K562 (cell line): Measurements from ENCODE around the gene PLEKHM3. TPM values are rescaled to one million over a fixed set of nuclear protein-coding genes. Genes with fewer than 3 reads are reported as not detected.
A peak's percentile ranks its signal among the peaks of the same experiment; 100 is the strongest.

Experiments used
- ARID1B ChIP-seq: fragments of 450-650 bp; IDR thresholded peaks from 2 replicates; pipeline ENCODE4 v1.6.1; 2016; ENCODE audit warnings: antibody characterized with exemption, mild to moderate bottlenecking, inconsistent platforms
- DDX20 ChIP-seq: fragments of 450-650 bp; IDR thresholded peaks from 2 replicates; pipeline ENCODE4 v1.6.1; 2016; ENCODE audit warnings: missing genetic modification characterization, low read depth, mild to moderate bottlenecking, missing compliant biosample characterization, moderate library complexity
- DPF2 ChIP-seq: fragments of 450-650 bp; IDR thresholded peaks from 2 replicates; pipeline ENCODE4 v1.6.1; 2016
- FOXA1 ChIP-seq: fragments of 450-650 bp; IDR thresholded peaks from 2 replicates; pipeline ENCODE4 v1.6.1; 2016; ENCODE audit warnings: mild to moderate bottlenecking, borderline replicate concordance
- GABPA ChIP-seq: fragments of 200-800 bp; sonication (Bioruptor generic); conservative IDR thresholded peaks from 2 replicates; pipeline ENCODE4 v1.6.1; 2016; ENCODE audit warnings: low read depth, missing genetic modification characterization, missing compliant biosample characterization
- GATAD2B ChIP-seq: fragments of 450-650 bp; IDR thresholded peaks from 2 replicates; pipeline ENCODE4 v1.6.1; 2017; ENCODE audit warnings: mild to moderate bottlenecking, borderline replicate concordance
- NFATC3 ChIP-seq: fragments of 450-650 bp; IDR thresholded peaks from 2 replicates; pipeline ENCODE4 v1.6.1; 2017; ENCODE audit warnings: mild to moderate bottlenecking
- NFE2 ChIP-seq: IDR thresholded peaks from 2 replicates; pipeline ENCODE4 v1.6.1; 2014; ENCODE audit warnings: antibody characterized with exemption, low read depth
- RAD21 ChIP-seq, 2 experiments: fragments of 250-450 bp in 1 of 2; fragments of 450-650 bp in 1 of 2; sonication (Bioruptor Pico) in 1 of 2; formaldehyde crosslinking in 1 of 2; IDR thresholded peaks in 1 of 2; conservative IDR thresholded peaks in 1 of 2; 2 replicates each; pipeline versions ENCODE4 v1.4.0 to v1.8.0; 2020 to 2022; ENCODE audit warnings: mild to moderate bottlenecking in 2 of 2, moderate library complexity in 1 of 2
- RBM25 ChIP-seq: fragments of 200-400 bp; formaldehyde crosslinking; IDR thresholded peaks from 2 replicates; pipeline ENCODE4 v1.6.1; 2018; ENCODE audit warnings: low read length, low read depth, moderate library complexity; ENCODE audit not compliant: severe bottlenecking
- RCOR1 ChIP-seq, 2 experiments: IDR thresholded peaks; 2 replicates each; pipeline ENCODE4 v1.6.1; 2012; ENCODE audit warnings: low read depth in 2 of 2, low read length in 2 of 2, borderline replicate concordance in 1 of 2, improper control_type of control experiment in 1 of 2
- SMARCA4 ChIP-seq: fragments of 450-650 bp; IDR thresholded peaks from 2 replicates; pipeline ENCODE4 v1.6.1; 2016
- SMARCC2 ChIP-seq: fragments of 450-650 bp; IDR thresholded peaks from 2 replicates; pipeline ENCODE4 v1.6.1; 2017; ENCODE audit warnings: antibody characterized with exemption, moderate library complexity, mild to moderate bottlenecking, low read depth
- SMARCE1 ChIP-seq: fragments of 450-650 bp; IDR thresholded peaks from 2 replicates; pipeline ENCODE4 v1.7.1; 2016; ENCODE audit warnings: mild to moderate bottlenecking
- STAT5A ChIP-seq: IDR thresholded peaks from 2 replicates; pipeline ENCODE4 v1.6.1; 2012; ENCODE audit warnings: low read length, inconsistent platforms, borderline replicate concordance
- TCF3 ChIP-seq: sonication (generic); formaldehyde crosslinking; IDR thresholded peaks from 2 replicates; pipeline ENCODE4 v1.4.0; 2020; ENCODE audit warnings: mild to moderate bottlenecking, missing genetic modification reagents
- TEAD1 ChIP-seq, 2 experiments: fragments of 450-650 bp in 1 of 2; sonication (generic) in 1 of 2; formaldehyde crosslinking; IDR thresholded peaks; 2 replicates each; pipeline versions ENCODE4 v1.4.0 to v1.8.0; 2020 to 2022; ENCODE audit warnings: mild to moderate bottlenecking in 2 of 2, missing genetic modification reagents in 1 of 2
- THAP7 ChIP-seq: fragments of 250-450 bp; sonication (Bioruptor Pico); IDR thresholded peaks from 2 replicates; pipeline ENCODE4 v1.5.0; 2021
- TRIM28 ChIP-seq: fragments of 450-650 bp; IDR thresholded peaks from 2 replicates; pipeline ENCODE4 v1.6.1; 2017
- ZMIZ1 ChIP-seq, 2 experiments: fragments of 150-350 bp in 1 of 2; IDR thresholded peaks; 2 replicates each; pipeline ENCODE4 v1.6.1; 2012 to 2016; ENCODE audit warnings: low read depth in 2 of 2, low read length in 2 of 2, mild to moderate bottlenecking in 1 of 2, moderate library complexity in 1 of 2
- polyA plus RNA-seq, 8 experiments: library from polyadenylated mRNA; depleted of rRNA in 4 of 8; stranded (reverse) in 5 of 8; unstranded in 3 of 8; fragments of >200 nt; fragmentation: Nextera tagmentation in 2 of 8; fragmentation: Illumina TruSeq in 1 of 8; extraction: Ambion mirVana in 2 of 8; extraction: Trizol in 1 of 8; gene quantifications; 2 replicates each; pipeline versions ENCODE4 v1.2.1 to v1.2.3, GENCODE V29; 2011 to 2014; ENCODE audit warnings: inconsistent platforms in 1 of 8, missing spikeins in 1 of 8
- total RNA-seq, 7 experiments: library from RNA; depleted of rRNA in 6 of 7; stranded (reverse); fragments of >200 nt in 6 of 7; fragmentation: Illumina TruSeq in 2 of 7; extraction: Trizol in 2 of 7; gene quantifications; 2 replicates each; pipeline versions ENCODE4 v1.2.1 to v1.2.3, GENCODE V29; 2011 to 2021; ENCODE audit warnings: low replicate concordance in 1 of 7
- TF ChIP-seq, protein P1 (sequence below): fragments of 250-450 bp; sonication (Bioruptor Pico); IDR thresholded peaks from 2 replicates; pipeline ENCODE4 v1.8.0; 2021; ENCODE audit warnings: moderate library complexity, mild to moderate bottlenecking, inconsistent platforms
- TF ChIP-seq, protein P2 (sequence below): fragments of 450-650 bp; formaldehyde crosslinking; IDR thresholded peaks from 2 replicates; pipeline ENCODE4 v1.4.0; 2020; ENCODE audit warnings: mild to moderate bottlenecking, moderate library complexity

Gene PLEKHM3
- total and polyA plus RNA-seq, 9 of the 15 experiments (the other 6 are each of a cell fraction or from before 2014, with no cell fraction given): 0.24 to 1.6 (median 1.0) TPM

- TF ChIP-seq NFATC3 (no peak), GABPA (tag) (no peak), TRIM28 (no peak), NFE2 (peak; percentile 46; the same call in 1 of the 2 replicates), THAP7 (CRISPR knock-in tag) (no peak), DPF2 (peak; percentile 79), FOXA1 (no peak), TEAD1 (CRISPR knock-in tag; IDR thresholded peaks at IDR 0.05) (no peak), SMARCE1 (peak; percentile 56), ZMIZ1 (IDR thresholded peaks at IDR 0.05; ENCODE audit: low read depth in 2 of 2, low read length in 2 of 2) (no peak), STAT5A (peak; percentile 34; the same call in 1 of the 2 replicates), RCOR1 (IDR thresholded peaks at IDR 0.05; ENCODE audit: borderline replicate concordance in 1 of 2, low read depth in 2 of 2, low read length in 2 of 2) (peak in 1 of 2 experiments; percentile 31; a peak in 1 of 4 replicates), RAD21 (CRISPR knock-in tag; conservative IDR thresholded peaks at IDR 0.05 in 1 of 2, IDR thresholded peaks at IDR 0.05 in 1 of 2) (peak; percentile 49 to 57), ARID1B (peak; percentile 86), SMARCA4 (peak; percentile 78), SMARCC2 (peak; percentile 58; the same call in 1 of the 2 replicates), DDX20 (no peak), GATAD2B (peak; percentile 58; the same call in 1 of the 2 replicates), TCF3 (peak; percentile 58), RBM25 (no peak)
- TF ChIP-seq, protein P1, sequence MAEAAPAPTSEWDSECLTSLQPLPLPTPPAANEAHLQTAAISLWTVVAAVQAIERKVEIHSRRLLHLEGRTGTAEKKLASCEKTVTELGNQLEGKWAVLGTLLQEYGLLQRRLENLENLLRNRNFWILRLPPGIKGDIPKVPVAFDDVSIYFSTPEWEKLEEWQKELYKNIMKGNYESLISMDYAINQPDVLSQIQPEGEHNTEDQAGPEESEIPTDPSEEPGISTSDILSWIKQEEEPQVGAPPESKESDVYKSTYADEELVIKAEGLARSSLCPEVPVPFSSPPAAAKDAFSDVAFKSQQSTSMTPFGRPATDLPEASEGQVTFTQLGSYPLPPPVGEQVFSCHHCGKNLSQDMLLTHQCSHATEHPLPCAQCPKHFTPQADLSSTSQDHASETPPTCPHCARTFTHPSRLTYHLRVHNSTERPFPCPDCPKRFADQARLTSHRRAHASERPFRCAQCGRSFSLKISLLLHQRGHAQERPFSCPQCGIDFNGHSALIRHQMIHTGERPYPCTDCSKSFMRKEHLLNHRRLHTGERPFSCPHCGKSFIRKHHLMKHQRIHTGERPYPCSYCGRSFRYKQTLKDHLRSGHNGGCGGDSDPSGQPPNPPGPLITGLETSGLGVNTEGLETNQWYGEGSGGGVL (CRISPR knock-in tag): no peak
- TF ChIP-seq, protein P2, sequence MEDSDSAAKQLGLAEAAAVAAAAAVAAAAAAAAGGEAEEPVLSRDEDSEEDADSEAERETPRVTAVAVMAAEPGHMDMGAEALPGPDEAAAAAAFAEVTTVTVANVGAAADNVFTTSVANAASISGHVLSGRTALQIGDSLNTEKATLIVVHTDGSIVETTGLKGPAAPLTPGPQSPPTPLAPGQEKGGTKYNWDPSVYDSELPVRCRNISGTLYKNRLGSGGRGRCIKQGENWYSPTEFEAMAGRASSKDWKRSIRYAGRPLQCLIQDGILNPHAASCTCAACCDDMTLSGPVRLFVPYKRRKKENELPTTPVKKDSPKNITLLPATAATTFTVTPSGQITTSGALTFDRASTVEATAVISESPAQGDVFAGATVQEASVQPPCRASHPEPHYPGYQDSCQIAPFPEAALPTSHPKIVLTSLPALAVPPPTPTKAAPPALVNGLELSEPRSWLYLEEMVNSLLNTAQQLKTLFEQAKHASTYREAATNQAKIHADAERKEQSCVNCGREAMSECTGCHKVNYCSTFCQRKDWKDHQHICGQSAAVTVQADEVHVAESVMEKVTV (CRISPR knock-in tag): peak; percentile 43; the same call in 1 of the 2 replicates
Observed at GRCh38 chr2:208062113-208062512, 36.8 kb upstream of the PLEKHM3 start (continued).
